ENCODE results near the gene TEPSIN.

DNA sequence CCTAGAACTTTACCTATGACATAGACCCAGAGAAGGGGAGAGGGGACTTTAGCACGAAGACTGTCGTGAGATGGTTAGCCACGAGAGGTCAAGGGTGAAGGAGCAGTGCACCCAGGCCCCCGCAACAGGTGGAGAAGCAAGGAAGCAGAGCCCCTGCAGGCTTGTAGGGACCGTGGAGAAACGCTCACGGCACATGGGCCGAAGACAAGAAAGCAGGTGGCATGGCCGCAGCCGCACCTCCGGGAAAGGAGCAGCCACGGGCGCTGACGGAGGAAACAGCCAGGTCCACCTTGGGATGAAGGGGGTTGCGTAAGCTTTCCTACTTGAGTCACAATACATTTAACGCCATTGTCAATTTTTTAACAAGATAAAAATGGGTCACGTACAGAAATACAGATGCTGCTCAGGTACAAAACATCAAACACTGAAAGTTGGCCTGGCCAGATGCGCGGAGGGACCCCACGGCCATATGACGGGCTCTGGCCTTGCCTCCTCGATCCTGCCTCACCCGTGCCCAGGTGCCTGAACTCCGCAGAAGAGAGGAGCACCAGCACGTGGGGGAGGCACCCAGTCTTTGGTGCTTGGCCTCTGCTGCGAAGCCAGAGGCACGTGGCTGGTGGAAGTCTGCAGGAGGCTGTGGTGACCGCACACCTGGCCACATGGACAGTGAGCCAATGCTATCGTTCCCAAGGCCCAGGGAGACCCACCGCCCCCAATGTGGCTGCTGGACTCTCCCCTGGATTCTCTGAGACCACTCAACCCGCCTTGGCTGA is 35.0 kb upstream of the TEPSIN start:
- TF ChIP-seq, protein P1, sequence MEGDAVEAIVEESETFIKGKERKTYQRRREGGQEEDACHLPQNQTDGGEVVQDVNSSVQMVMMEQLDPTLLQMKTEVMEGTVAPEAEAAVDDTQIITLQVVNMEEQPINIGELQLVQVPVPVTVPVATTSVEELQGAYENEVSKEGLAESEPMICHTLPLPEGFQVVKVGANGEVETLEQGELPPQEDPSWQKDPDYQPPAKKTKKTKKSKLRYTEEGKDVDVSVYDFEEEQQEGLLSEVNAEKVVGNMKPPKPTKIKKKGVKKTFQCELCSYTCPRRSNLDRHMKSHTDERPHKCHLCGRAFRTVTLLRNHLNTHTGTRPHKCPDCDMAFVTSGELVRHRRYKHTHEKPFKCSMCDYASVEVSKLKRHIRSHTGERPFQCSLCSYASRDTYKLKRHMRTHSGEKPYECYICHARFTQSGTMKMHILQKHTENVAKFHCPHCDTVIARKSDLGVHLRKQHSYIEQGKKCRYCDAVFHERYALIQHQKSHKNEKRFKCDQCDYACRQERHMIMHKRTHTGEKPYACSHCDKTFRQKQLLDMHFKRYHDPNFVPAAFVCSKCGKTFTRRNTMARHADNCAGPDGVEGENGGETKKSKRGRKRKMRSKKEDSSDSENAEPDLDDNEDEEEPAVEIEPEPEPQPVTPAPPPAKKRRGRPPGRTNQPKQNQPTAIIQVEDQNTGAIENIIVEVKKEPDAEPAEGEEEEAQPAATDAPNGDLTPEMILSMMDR (IDR thresholded peaks at IDR 0.05), result no peak
- TF ChIP-seq ZFX (IDR thresholded peaks at IDR 0.05; ENCODE audit: borderline replicate concordance), result no peak
